ENCODE measurements around the gene SLC25A4. TPM values are rescaled to one million over a fixed set of nuclear protein-coding genes. Genes with fewer than 3 reads are reported as not detected.

Gene SLC25A4
- 19.3 and 19.8 TPM in 2 replicates for total RNA-seq

GRCh38 chr4:185142912-185143600 is at the start of gene SLC25A4:
Gene SLC25A4, plus strand, starts transcription at chr4:185143266. Its CDS starts 107 bp downstream, at chr4:185143373.

Other genes with a start within 250 kb of the SLC25A4 start
- not detected in 2 replicates for gene HELT, start 124.8 kb upstream of the SLC25A4 start, total RNA-seq
- gene CFAP97, start 60.7 kb downstream of the SLC25A4 start, total RNA-seq: 25.9 and 29.3 TPM in 2 replicates
- 11.8 and 13.0 TPM in 2 replicates for gene SNX25, start 66.3 kb downstream of the SLC25A4 start, total RNA-seq

All from mammary microvascular endothelial cell (primary cell).